Kidney epithelial cell (primary cell): ENCODE data around the gene CPPED1. TPM values are rescaled to one million over a fixed set of nuclear protein-coding genes. Genes with fewer than 3 reads are reported as not detected.
"Not testable (repeated sequence)": the region's sequence is repeated elsewhere in the genome, so short reads cannot be mapped to it uniquely, and the experiment has no call there.

ENCODE experiments used
- DNase-seq: peaks from one replicate; pipeline ENCODE4 v3.0.0-alpha.2; 2010; ENCODE audit warnings: low read depth
- H3K27me3 ChIP-seq: 2 replicates; pipeline ENCODE4 v1.6.0; 2011; ENCODE audit warnings: low read length; ENCODE audit not compliant: control insufficient read depth, insufficient read depth
- H3K36me3 ChIP-seq: 2 replicates; pipeline ENCODE4 v1.5.1; 2011; ENCODE audit warnings: low read length; ENCODE audit not compliant: control insufficient read depth, insufficient read depth
- H3K4me3 ChIP-seq: 2 replicates; pipeline ENCODE4 v1.5.1; 2011; ENCODE audit warnings: low read depth, mild to moderate bottlenecking, control low read depth, low read length
- total RNA-seq: library from RNA; depleted of rRNA; stranded (reverse); fragments of >200 nt; gene quantifications from 2 replicates; pipeline ENCODE4 v1.2.3, GENCODE V29; 2015
- TF ChIP-seq, protein P1 (sequence below): IDR thresholded peaks from 2 replicates; pipeline ENCODE4 v1.5.1; 2011; ENCODE audit warnings: mild to moderate bottlenecking, moderate library complexity, low read length, control low read depth, inconsistent platforms; ENCODE audit not compliant: insufficient read depth, poor library complexity, severe bottlenecking

Gene CPPED1
- total RNA-seq, 1 donor from 2014 or later, result 25.3 TPM

DNA sequence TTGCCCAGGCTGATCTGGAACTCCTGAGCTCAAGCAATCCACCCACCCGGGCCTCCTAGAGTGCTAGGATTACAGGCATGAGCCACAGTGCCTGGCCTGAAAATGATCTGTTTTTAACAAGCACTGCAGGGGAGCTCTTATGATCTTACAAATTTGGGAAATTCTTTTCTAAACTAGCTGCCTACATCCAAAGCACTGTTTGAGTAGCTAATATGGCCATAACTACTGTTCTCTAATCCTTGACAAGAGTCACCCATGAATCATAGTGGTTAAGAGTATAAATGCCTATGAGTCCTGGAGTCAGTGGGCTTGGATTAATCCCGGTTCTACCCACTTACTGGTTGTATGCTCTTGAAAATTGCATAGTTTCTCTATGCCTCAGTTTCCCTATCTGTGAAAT lies 1.4 kb upstream of the CPPED1 start:
- no peaks in the 10 kb centered on the region for H3K27me3 ChIP-seq
- TF ChIP-seq, protein P1, sequence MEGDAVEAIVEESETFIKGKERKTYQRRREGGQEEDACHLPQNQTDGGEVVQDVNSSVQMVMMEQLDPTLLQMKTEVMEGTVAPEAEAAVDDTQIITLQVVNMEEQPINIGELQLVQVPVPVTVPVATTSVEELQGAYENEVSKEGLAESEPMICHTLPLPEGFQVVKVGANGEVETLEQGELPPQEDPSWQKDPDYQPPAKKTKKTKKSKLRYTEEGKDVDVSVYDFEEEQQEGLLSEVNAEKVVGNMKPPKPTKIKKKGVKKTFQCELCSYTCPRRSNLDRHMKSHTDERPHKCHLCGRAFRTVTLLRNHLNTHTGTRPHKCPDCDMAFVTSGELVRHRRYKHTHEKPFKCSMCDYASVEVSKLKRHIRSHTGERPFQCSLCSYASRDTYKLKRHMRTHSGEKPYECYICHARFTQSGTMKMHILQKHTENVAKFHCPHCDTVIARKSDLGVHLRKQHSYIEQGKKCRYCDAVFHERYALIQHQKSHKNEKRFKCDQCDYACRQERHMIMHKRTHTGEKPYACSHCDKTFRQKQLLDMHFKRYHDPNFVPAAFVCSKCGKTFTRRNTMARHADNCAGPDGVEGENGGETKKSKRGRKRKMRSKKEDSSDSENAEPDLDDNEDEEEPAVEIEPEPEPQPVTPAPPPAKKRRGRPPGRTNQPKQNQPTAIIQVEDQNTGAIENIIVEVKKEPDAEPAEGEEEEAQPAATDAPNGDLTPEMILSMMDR, result no peak
- no peak overlapping the region for H3K4me3 ChIP-seq
- DNase-seq, result no peak
- H3K36me3 ChIP-seq, result no peaks in the 10 kb centered on the region

DNA sequence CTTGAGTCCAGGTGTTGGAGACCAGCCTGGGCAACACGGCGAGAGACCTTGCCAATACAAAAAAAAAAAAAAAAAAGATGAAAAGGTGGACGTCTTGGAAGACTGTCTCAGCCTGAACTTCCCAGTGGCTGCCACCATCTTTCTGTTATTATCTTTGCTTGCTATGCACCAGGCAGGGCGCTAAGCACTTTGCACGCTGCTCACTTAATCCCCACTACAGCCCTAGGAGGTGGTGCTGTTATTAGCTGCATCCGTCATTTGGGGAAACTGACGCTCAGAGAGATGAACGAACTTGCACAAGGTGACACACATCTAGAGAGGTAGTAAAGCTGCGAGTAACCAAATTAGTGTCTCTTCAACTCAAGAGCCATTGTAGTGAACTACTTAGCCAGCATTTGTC lies 708 bp upstream of the CPPED1 start:
- H3K27me3 ChIP-seq, result no peaks in the 10 kb centered on the region
- DNase-seq, result no peak
- H3K4me3 ChIP-seq, result no peak overlapping the region
- no peaks in the 10 kb centered on the region for H3K36me3 ChIP-seq
- TF ChIP-seq, protein P1, result no peak

DNA sequence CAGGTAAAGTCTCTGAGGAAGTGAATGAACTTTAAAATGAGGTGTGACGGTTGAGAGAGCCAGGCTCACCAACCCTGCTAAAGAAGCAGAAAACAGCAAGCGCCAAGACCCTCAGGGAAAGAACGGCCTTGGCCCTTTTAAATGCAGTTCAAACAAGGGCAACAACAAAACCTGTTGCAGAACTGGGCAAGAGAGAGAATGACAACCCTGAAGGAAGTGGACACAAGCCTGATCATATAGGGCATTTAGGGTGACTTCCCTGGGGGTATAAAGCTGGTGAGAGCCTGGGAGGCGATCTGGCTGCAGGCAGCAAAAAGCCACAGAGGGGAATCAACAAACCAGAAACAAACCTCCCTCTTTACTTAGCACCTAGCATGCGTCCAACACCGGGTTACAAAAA lies 1.0 kb downstream of the CPPED1 start:
- no peaks in the 10 kb centered on the region for H3K27me3 ChIP-seq
- TF ChIP-seq, protein P1, result no peak
- H3K36me3 ChIP-seq, result no peaks in the 10 kb centered on the region
- H3K4me3 ChIP-seq, result peak overlapping the region; percentile 93
- DNase-seq, result no peak

DNA sequence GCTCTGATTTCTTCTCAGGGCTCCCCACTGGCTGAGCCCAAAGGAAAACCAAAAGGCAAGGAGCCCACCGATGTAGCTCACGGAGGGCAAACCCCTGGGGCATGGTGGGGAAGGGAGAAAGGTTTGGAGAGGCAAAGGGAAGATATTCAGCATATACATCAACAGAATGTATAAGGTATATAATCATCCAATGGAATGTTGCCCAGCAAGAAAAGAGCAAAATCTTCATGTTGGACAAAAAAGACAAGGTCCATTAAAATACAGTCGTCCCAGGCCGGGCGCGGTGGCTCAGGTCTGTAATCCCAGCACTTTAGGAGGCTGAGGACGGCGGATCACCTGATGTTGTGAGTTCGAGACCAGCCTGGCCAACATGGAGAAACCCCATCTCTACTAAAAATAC lies 1.6 kb downstream of the CPPED1 start:
- Histone ChIP-seq H3K4me3 (peak overlapping the region; percentile 0), H3K36me3 (no peaks in the 10 kb centered on the region), H3K27me3 (no peaks in the 10 kb centered on the region)
- TF ChIP-seq, protein P1, result no peak
- no peak for DNase-seq

DNA sequence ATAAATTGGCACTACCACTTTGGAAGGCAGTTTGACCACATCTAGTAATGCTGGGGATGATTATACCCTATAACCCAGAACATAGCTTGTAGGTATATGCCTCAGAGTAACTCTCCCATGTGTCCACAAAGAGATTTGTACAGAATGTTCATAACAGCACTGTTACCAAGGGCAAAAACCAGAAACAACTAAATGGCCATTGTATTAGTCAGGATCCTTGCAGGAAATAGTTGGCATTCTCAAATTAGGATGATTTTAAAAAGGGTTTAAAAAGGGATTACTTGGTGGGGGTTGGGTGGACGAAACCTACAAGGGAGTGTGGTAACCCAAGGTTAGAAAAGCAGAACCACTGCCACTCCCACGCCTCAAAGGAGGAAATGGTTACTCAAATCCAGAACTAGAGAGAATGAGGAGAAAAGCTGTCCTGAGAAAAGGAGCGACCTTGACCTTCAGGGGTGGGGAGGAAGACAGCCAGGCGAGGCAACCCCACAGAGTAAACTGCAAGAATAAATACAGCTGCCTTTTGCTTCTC lies 2.1 kb downstream of the CPPED1 start:
- no peak overlapping the region for H3K4me3 ChIP-seq
- no peaks in the 10 kb centered on the region for H3K27me3 ChIP-seq
- no peak for DNase-seq
- TF ChIP-seq, protein P1, result no peak
- no peaks in the 10 kb centered on the region for H3K36me3 ChIP-seq

DNA sequence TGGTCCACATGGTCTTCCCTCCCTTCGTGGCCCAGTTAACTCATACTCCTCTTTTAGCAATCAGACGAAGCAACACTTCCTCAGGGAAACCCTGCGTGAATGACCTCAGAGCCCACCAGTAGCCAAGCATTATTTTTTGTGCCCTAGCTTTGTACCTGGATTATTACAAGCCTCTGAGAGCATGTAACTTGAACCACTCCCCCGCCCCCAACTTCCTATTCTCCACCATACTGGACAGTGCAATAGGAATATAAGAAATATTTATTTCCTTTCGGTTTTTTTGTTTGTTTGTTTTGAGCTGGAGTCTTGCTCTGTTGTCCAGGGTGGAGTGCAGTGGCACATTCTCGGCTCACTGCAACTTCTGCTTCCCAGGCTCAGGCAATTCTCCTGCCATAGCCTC lies 2.9 kb downstream of the CPPED1 start:
- no peaks in the 10 kb centered on the region for H3K36me3 ChIP-seq
- TF ChIP-seq, protein P1, result no peak
- DNase-seq, result no peak
- H3K4me3 ChIP-seq, result no peak overlapping the region
- no peaks in the 10 kb centered on the region for H3K27me3 ChIP-seq

DNA sequence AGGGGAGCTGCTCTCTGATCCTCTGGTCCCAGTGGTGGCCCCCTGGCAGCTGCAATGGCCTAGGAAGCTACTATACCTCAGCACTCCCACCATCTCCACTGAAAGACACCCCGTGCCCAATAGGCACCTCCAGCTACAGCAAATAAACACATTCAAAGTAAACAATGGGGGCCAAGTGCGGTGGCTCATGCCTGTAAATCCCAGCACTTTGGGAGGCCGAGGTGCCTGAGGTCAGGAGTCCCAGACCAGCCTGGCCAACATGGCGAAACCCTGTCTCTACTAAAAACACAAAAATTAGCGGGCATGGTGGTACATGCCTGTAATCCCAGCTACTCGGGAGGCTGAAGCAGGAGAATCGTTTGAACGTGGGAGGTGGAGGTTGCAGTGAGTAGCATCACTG lies 3.7 kb downstream of the CPPED1 start:
- H3K36me3 ChIP-seq, DNase-seq, H3K27me3 ChIP-seq, H3K4me3 ChIP-seq: not testable (repeated sequence)
